Measurements from ENCODE around the gene RABIF.

DNA sequence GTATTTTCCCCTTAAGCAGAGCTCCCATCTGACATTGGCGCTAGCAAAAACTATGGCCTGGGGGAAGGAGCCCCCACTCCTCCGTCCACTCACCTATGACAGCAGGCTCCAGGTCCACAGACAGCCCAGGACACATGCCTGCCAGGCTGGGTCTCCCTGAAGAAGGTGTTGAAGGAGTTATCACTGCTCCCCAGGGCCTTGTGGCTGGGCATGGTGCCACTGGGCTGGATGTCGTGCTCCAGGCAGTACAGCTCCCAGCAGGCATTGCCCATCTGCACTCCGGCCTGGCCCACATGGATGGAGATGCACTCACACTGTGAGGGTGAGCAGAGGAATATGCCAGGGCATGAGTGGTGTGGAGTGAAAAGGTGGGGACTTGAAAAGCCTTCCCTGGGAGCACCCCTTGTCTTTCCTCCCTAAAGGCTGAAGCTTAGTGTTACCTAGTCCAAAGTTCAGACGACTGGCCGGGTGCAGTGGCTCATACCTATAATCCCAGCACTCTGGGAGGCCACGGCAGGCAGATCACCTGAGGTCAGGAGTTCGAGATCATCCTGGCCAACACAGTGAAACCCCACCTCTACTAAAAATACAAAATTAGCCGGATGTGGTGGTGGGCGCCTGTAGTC is 30.0 kb downstream of the RABIF start:
- TF ChIP-seq, protein P1, sequence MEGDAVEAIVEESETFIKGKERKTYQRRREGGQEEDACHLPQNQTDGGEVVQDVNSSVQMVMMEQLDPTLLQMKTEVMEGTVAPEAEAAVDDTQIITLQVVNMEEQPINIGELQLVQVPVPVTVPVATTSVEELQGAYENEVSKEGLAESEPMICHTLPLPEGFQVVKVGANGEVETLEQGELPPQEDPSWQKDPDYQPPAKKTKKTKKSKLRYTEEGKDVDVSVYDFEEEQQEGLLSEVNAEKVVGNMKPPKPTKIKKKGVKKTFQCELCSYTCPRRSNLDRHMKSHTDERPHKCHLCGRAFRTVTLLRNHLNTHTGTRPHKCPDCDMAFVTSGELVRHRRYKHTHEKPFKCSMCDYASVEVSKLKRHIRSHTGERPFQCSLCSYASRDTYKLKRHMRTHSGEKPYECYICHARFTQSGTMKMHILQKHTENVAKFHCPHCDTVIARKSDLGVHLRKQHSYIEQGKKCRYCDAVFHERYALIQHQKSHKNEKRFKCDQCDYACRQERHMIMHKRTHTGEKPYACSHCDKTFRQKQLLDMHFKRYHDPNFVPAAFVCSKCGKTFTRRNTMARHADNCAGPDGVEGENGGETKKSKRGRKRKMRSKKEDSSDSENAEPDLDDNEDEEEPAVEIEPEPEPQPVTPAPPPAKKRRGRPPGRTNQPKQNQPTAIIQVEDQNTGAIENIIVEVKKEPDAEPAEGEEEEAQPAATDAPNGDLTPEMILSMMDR (IDR thresholded peaks at IDR 0.05), result no peak
- TF ChIP-seq POLR2A (IDR thresholded peaks at IDR 0.05), result no peak
